Thyroid gland (tissue), 4 donors: ENCODE results near the gene NME9. TPM values are rescaled to one million over a fixed set of nuclear protein-coding genes. Genes with fewer than 3 reads are reported as not detected.
A peak's percentile ranks its signal among the peaks of the same experiment; 100 is the strongest.

Source experiments
- DNase-seq, 2 donors: peaks; one replicate each; pipeline ENCODE4 v3.0.0-alpha.2; 2019
- H3K27ac ChIP-seq, 3 donors: fragments of 200-600 bp; sonication (generic); 1 replicate in 2 of 3; 2 replicates in 1 of 3; pipeline ENCODE4 v1.5.1; 2016 to 2019; ENCODE audit warnings: mild to moderate bottlenecking in 1 of 3, moderate library complexity in 1 of 3
- H3K27me3 ChIP-seq: fragments of 200-600 bp; sonication (generic); one replicate; pipeline ENCODE4 v1.5.1; 2019
- H3K36me3 ChIP-seq, 2 donors: fragments of 200-600 bp; sonication (generic); one replicate each; pipeline ENCODE4 v1.5.1; 2016 to 2019
- H3K4me1 ChIP-seq, 2 donors: fragments of 200-600 bp; sonication (generic); one replicate each; pipeline ENCODE4 v1.5.1; 2017 to 2019
- H3K4me3 ChIP-seq, 3 donors: fragments of 200-600 bp; sonication (generic); replicated peaks in 1 of 3; 1 replicate in 2 of 3; 2 replicates in 1 of 3; pipeline ENCODE4 v1.5.1; 2016; ENCODE audit warnings: mild to moderate bottlenecking in 1 of 3
- H3K9me3 ChIP-seq: fragments of 200-600 bp; sonication (generic); one replicate; pipeline ENCODE4 v1.5.1; 2017
- CTCF ChIP-seq, 6 experiments: fragments of 200-600 bp in 3 of 6; fragments of 450-650 bp in 3 of 6; sonication (generic) in 3 of 6; IDR thresholded peaks; one replicate each; pipeline ENCODE4 v1.5.1; 2016 to 2019; ENCODE audit warnings: antibody characterized with exemption in 6 of 6, mild to moderate bottlenecking in 2 of 6, inconsistent platforms in 1 of 6, moderate library complexity in 1 of 6
- POLR2A ChIP-seq, 2 donors: fragments of 450-650 bp; IDR thresholded peaks; one replicate each; pipeline ENCODE4 v1.6.1; 2017; ENCODE audit warnings: antibody characterized with exemption in 2 of 2, mild to moderate bottlenecking in 2 of 2, moderate library complexity in 1 of 2
- WGBS, 2 donors: methylation state at CpG; one replicate each; pipeline ENCODE4 v1.1.5; 2017; 5-methylcytosine and 5-hydroxymethylcytosine counted together
- intact Hi-C: fragments of 100-400 bp; cut with DNase I; formaldehyde crosslinking; loops from one replicate; pipeline ENCODE4 v1.15.1; 2023
- total RNA-seq, 4 donors: library from RNA; depleted of rRNA; stranded (reverse); fragments of >200 nt; gene quantifications; one replicate each; pipeline ENCODE4 v1.2.3, GENCODE V29; 2016

Gene NME9
- total RNA-seq, 4 donors from 2014 or later = 1.3 to 2.7 (median 2.6) TPM; not detected in 1

DNA sequence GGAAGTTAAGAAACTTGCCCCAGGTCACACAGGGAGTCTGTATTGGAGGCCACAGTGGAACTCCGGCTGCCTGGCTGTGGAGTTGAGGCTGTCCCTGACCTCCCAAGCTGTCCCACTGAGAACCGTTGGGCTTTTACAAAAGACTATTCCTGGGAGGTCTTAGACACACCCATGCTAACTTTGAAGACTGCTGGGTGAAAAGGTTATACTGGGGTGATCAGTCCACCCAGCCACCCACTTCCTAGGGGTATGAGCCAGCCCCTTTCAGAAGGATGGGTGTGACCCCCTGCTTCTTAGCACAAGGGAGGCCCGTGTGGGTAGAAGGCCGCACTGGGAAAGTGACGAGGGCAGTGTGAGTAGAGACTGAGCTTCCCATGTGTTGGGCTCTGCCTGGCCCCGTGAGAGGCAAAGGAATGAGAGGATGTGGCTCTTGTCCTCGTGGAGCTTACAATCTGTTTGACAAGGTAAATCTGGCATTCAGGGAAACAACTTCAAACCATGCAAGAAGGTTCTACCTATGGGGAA lies 37.7 kb upstream of the NME9 start:
- Histone ChIP-seq H3K27ac (peak overlapping the region in 2 of 3 donors; percentile 15 to 21), H3K27me3 (no peaks in the 10 kb centered on the region), H3K4me1 (peaks cover 22 to 42% of the 10 kb centered on the region in 2 donors), H3K4me3 (no peak overlapping the region), H3K9me3 (no peaks in the 10 kb centered on the region), H3K36me3 (no peaks in the 10 kb centered on the region)
- TF ChIP-seq POLR2A (IDR thresholded peaks at IDR 0.05) = no peak
- no peak for TF ChIP-seq CTCF (IDR thresholded peaks at IDR 0.05)
- intact Hi-C loops = no loop called here
- 91 to 93% methylated on average over 5 to 7 of the region's 7 CpGs for WGBS, 2 donors
- DNase-seq = no peak

- Histone ChIP-seq H3K27me3 (no peaks in the 10 kb centered on the region), H3K4me3 (no peak overlapping the region), H3K36me3 (no peaks in the 10 kb centered on the region), H3K9me3 (no peaks in the 10 kb centered on the region), H3K4me1 (peaks cover 26 to 54% of the 10 kb centered on the region in 2 donors), H3K27ac (no peak overlapping the region)
- intact Hi-C loops = no loop called here
- DNase-seq = no peak
- TF ChIP-seq CTCF (IDR thresholded peaks at IDR 0.05) (no peak), POLR2A (IDR thresholded peaks at IDR 0.05) (no peak)
- 81 to 88% methylated on average over 8 of the region's 8 CpGs for WGBS, 2 donors
Observed at GRCh38 chr3:138366006-138366759, 36.5 kb upstream of the NME9 start.

DNA sequence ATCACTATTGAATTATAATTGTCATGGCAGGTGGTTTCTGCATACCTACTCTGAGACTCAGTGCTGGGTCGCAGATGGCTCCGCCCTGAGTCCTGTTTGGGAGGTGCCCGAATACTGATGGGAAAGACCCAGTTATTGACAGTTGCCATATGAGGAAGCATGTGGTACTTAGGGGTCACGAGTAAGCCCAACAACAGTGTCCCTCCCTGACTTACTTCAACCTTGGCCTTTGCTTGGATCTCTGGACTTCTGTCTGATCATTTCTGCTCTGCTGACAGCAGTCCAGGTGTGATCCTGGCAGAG lies 35.6 kb upstream of the NME9 start:
- 90 to 97% methylated on average over 4 of the region's 4 CpGs for WGBS, 2 donors
- Histone ChIP-seq H3K4me1 (peaks cover 26 to 64% of the 10 kb centered on the region in 2 donors), H3K27ac (no peak overlapping the region), H3K27me3 (no peaks in the 10 kb centered on the region), H3K36me3 (no peaks in the 10 kb centered on the region), H3K9me3 (no peaks in the 10 kb centered on the region), H3K4me3 (no peak overlapping the region)
- TF ChIP-seq CTCF (IDR thresholded peaks at IDR 0.05) (no peak), POLR2A (IDR thresholded peaks at IDR 0.05) (no peak)
- intact Hi-C loops = no loop called here
- no peak for DNase-seq

DNA sequence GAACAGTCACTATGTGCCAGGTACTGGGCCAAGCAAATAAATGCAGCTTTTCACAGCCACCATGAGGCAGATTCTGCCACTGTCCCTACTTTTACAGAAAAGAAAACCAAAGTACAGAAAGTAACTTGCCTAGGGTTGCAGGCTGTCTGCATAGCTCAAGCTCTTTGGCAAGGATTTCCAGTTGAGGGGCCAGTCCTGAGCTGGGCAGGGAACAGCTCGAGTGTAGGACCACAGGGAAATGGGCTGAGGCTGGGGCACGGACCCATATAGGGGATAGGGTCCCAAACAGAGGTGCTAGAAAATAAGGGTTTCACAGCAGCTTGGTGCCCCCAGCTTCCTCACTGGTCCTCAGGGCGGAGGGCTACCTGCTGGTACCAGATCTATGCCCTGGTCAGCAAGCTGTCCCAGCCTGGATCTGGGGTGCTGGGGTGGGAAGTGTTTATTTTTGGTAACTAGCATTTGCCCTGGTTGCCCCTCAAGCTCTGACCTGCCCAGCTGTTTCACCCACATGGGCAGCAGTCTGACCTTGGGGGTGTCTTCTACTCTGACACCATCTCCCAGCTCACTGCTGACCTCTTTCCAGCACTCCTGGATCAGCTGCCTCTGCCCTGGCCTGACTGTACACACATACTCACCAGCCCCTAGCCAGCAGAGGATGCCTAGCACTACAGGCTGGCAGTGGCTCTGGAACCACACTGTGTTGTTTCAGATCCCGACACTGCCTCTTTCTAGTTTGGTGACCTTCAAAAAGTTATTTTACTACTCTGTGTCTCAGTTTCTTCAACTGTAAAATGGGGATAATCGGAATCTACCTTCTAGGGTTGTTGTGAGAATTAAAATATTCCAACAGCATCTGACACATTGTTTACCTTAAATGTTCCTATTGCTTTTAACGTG lies 35.0 kb upstream of the NME9 start:
- intact Hi-C loops = no loop called here
- Histone ChIP-seq H3K4me1 (peaks cover 26 to 60% of the 10 kb centered on the region in 2 donors), H3K27ac (no peak overlapping the region), H3K9me3 (no peaks in the 10 kb centered on the region), H3K4me3 (no peak overlapping the region), H3K27me3 (no peaks in the 10 kb centered on the region), H3K36me3 (no peaks in the 10 kb centered on the region)
- DNase-seq = no peak
- whole genome bisulfite sequencing, 2 donors = 89 to 91% methylated on average over 6 of the region's 6 CpGs
- TF ChIP-seq CTCF (IDR thresholded peaks at IDR 0.05) = no peak
- TF ChIP-seq POLR2A (IDR thresholded peaks at IDR 0.05) = no peak

- no peaks in the 10 kb centered on the region for H3K27me3 ChIP-seq
- intact Hi-C loops = no loop called here
- no peaks in the 10 kb centered on the region for H3K36me3 ChIP-seq
- H3K9me3 ChIP-seq = no peaks in the 10 kb centered on the region
- peaks cover 23 to 60% of the 10 kb centered on the region in 2 donors for H3K4me1 ChIP-seq
- no peak overlapping the region for H3K27ac ChIP-seq
- 97 to 98% methylated on average over 4 of the region's 4 CpGs for WGBS, 2 donors
- H3K4me3 ChIP-seq = no peak overlapping the region
- no peak for TF ChIP-seq POLR2A (IDR thresholded peaks at IDR 0.05)
- TF ChIP-seq CTCF (IDR thresholded peaks at IDR 0.05) = no peak
- DNase-seq = no peak
Observed at GRCh38 chr3:138363322-138363721, 33.7 kb upstream of the NME9 start.
